DOHH2 (cell line): ENCODE measurements around the gene ZNF346.

Experiments used
- H3F3A ChIP-seq: fragments of 200-600 bp; sonication (generic), shearing (Covaris generic); 2 replicates; pipeline ENCODE4 v1.6.0; 2016; ENCODE audit warnings: antibody characterized with exemption, mild to moderate bottlenecking; ENCODE audit not compliant: control insufficient read depth, insufficient read depth
- H3K27ac ChIP-seq: fragments of 200-600 bp; sonication (generic); 2 replicates; pipeline ENCODE4 v1.5.1; 2014; ENCODE audit warnings: low read depth, mild to moderate bottlenecking, low read length, moderate library complexity
- H3K27me3 ChIP-seq: fragments of 200-600 bp; sonication (generic); 2 replicates; pipeline ENCODE4 v1.6.1; 2014; ENCODE audit warnings: mild to moderate bottlenecking, low read length, mixed read lengths; ENCODE audit not compliant: control insufficient read depth
- H3K36me3 ChIP-seq: fragments of 200-600 bp; sonication (generic); 2 replicates; pipeline ENCODE4 v1.6.1; 2014; ENCODE audit warnings: mild to moderate bottlenecking, low read length, moderate library complexity, mixed read lengths; ENCODE audit not compliant: control insufficient read depth
- H3K4me1 ChIP-seq: fragments of 200-600 bp; sonication (generic); 2 replicates; pipeline ENCODE4 v1.6.1; 2014; ENCODE audit warnings: mild to moderate bottlenecking, low read length, mixed read lengths; ENCODE audit not compliant: control insufficient read depth
- H3K4me2 ChIP-seq: fragments of 200-600 bp; sonication (generic); 2 replicates; pipeline ENCODE4 v1.6.0; 2014; ENCODE audit warnings: mild to moderate bottlenecking, low read length, moderate library complexity
- H3K4me3 ChIP-seq: fragments of 200-600 bp; sonication (generic); 2 replicates; pipeline ENCODE4 v1.5.1; 2014; ENCODE audit warnings: mild to moderate bottlenecking, low read length, mixed read lengths
- H3K79me2 ChIP-seq: fragments of 200-600 bp; sonication (generic); 2 replicates; pipeline ENCODE4 v1.6.1; 2014; ENCODE audit warnings: mild to moderate bottlenecking, low read length, mixed read lengths; ENCODE audit not compliant: control insufficient read depth
- H3K9me2 ChIP-seq: fragments of 200-600 bp; sonication (generic); replicated peaks from 2 replicates; pipeline ENCODE4 v1.6.1; 2014; ENCODE audit warnings: mild to moderate bottlenecking, low read length, mixed read lengths; ENCODE audit not compliant: control insufficient read depth
- H3K9me3 ChIP-seq: fragments of 200-600 bp; sonication (generic); 2 replicates; pipeline ENCODE4 v1.6.1; 2014; ENCODE audit warnings: antibody characterized with exemption, low read length, mixed read lengths; ENCODE audit not compliant: control insufficient read depth, insufficient read depth
- H4K20me1 ChIP-seq: fragments of 200-600 bp; sonication (generic); 2 replicates; pipeline ENCODE4 v1.6.0; 2014; ENCODE audit warnings: low read depth, mild to moderate bottlenecking, antibody characterized with exemption, low read length, moderate library complexity; ENCODE audit not compliant: control insufficient read depth, insufficient read depth
- CTCF ChIP-seq: fragments of 200-600 bp; sonication (generic); IDR thresholded peaks from one replicate; pipeline ENCODE4 v1.5.1; 2014; ENCODE audit warnings: antibody characterized with exemption, mild to moderate bottlenecking, low read depth, low read length; ENCODE audit not compliant: poor library complexity, severe bottlenecking
- EZH2phosphoT487 ChIP-seq: fragments of 200-600 bp; sonication (generic); IDR thresholded peaks from 2 replicates; pipeline ENCODE4 v1.6.1; 2017; ENCODE audit warnings: borderline replicate concordance, mild to moderate bottlenecking, antibody characterized with exemption, low read length, moderate library complexity, mixed read lengths

Gene ZNF346

GRCh38 chr5:177036921-177037320 is 14.4 kb downstream of the ZNF346 start:
- Histone ChIP-seq H3K9me3 (no peaks in the 10 kb centered on the region), H3K9me2 (no peaks in the 10 kb centered on the region), H3K4me1 (no peaks in the 10 kb centered on the region), H3K79me2 (peaks cover 78% of the 10 kb centered on the region), H3K27me3 (no peaks in the 10 kb centered on the region), H4K20me1 (peaks cover 2% of the 10 kb centered on the region; the same call in 1 of the 2 replicates), H3K27ac (no peak overlapping the region), H3K36me3 (peaks cover 45% of the 10 kb centered on the region), H3K4me2 (no peak overlapping the region), H3K4me3 (no peak overlapping the region), H3F3A (no peaks in the 10 kb centered on the region)
- no peak for TF ChIP-seq CTCF
- TF ChIP-seq EZH2phosphoT487, result no peak

- H3K36me3 ChIP-seq, result peaks cover 65% of the 10 kb centered on the region
- no peak overlapping the region for H3K27ac ChIP-seq
Measured at GRCh38 chr5:177040814-177041420, 18.4 kb downstream of the ZNF346 start.

GRCh38 chr5:177041936-177042335 is 19.4 kb downstream of the ZNF346 start:
- TF ChIP-seq EZH2phosphoT487, result no peak
- no peak for TF ChIP-seq CTCF

More at GRCh38 chr5:177040814-177041420, 18.4 kb downstream of the ZNF346 start:
- no peak for TF ChIP-seq EZH2phosphoT487
- no peak for TF ChIP-seq CTCF
- no peaks in the 10 kb centered on the region for H3K9me2 ChIP-seq
- no peaks in the 10 kb centered on the region for H3K27me3 ChIP-seq
- H3F3A ChIP-seq, result no peaks in the 10 kb centered on the region
- H3K79me2 ChIP-seq, result peaks cover 41% of the 10 kb centered on the region
- H3K4me1 ChIP-seq, result no peaks in the 10 kb centered on the region
- H3K4me2 ChIP-seq, result no peak overlapping the region
- H4K20me1 ChIP-seq, result peaks cover 2% of the 10 kb centered on the region; the same call in 1 of the 2 replicates
- H3K9me3 ChIP-seq, result no peaks in the 10 kb centered on the region
- H3K4me3 ChIP-seq, result no peak overlapping the region

More at GRCh38 chr5:177041936-177042335, 19.4 kb downstream of the ZNF346 start:
- no peak overlapping the region for H3K27ac ChIP-seq
- H3K4me2 ChIP-seq, result no peak overlapping the region
- peaks cover 2% of the 10 kb centered on the region; the same call in 1 of the 2 replicates for H4K20me1 ChIP-seq
- H3K27me3 ChIP-seq, result no peaks in the 10 kb centered on the region
- H3K4me3 ChIP-seq, result no peak overlapping the region
- no peaks in the 10 kb centered on the region for H3F3A ChIP-seq
- peaks cover 64% of the 10 kb centered on the region for H3K36me3 ChIP-seq
- H3K9me2 ChIP-seq, result no peaks in the 10 kb centered on the region
- no peaks in the 10 kb centered on the region for H3K9me3 ChIP-seq
- H3K4me1 ChIP-seq, result no peaks in the 10 kb centered on the region
- peaks cover 31% of the 10 kb centered on the region for H3K79me2 ChIP-seq
